ENCODE measurements around the gene THUMPD1.

The THUMPD1 gene

DNA sequence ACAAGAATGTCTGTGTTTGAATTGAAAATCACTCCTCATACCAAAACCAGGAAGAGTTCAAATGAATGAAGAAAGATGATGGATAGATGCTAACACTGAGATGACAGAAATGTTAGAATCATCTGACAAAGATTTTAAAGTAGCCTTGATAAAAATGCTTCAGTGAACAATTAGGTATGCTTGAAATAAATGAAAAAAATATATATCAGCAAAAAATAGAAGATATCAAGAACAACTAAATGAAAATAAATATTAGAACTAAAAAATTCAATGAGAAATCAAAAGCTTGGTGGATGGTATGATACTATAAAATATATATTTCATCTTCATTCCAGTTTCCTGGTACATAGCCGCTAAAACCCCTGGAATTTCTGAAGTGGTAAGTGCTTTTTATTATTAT is 13.6 kb upstream of the THUMPD1 start:
- Histone ChIP-seq H3K27me3 (no peaks in the 10 kb centered on the region), H3K36me3 (no peaks in the 10 kb centered on the region), H3K9me3 (no peaks in the 10 kb centered on the region), H3K4me3 (no peak overlapping the region), H3K27ac (no peak overlapping the region), H3K4me1 (no peaks in the 10 kb centered on the region)
- DNase-seq, result no peak
- intact Hi-C loops (cut with DNase I; ENCODE audit: low total_unique reads), result no loop called here
- TF ChIP-seq, protein P1, sequence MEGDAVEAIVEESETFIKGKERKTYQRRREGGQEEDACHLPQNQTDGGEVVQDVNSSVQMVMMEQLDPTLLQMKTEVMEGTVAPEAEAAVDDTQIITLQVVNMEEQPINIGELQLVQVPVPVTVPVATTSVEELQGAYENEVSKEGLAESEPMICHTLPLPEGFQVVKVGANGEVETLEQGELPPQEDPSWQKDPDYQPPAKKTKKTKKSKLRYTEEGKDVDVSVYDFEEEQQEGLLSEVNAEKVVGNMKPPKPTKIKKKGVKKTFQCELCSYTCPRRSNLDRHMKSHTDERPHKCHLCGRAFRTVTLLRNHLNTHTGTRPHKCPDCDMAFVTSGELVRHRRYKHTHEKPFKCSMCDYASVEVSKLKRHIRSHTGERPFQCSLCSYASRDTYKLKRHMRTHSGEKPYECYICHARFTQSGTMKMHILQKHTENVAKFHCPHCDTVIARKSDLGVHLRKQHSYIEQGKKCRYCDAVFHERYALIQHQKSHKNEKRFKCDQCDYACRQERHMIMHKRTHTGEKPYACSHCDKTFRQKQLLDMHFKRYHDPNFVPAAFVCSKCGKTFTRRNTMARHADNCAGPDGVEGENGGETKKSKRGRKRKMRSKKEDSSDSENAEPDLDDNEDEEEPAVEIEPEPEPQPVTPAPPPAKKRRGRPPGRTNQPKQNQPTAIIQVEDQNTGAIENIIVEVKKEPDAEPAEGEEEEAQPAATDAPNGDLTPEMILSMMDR (IDR thresholded peaks at IDR 0.05), result no peak

DNA sequence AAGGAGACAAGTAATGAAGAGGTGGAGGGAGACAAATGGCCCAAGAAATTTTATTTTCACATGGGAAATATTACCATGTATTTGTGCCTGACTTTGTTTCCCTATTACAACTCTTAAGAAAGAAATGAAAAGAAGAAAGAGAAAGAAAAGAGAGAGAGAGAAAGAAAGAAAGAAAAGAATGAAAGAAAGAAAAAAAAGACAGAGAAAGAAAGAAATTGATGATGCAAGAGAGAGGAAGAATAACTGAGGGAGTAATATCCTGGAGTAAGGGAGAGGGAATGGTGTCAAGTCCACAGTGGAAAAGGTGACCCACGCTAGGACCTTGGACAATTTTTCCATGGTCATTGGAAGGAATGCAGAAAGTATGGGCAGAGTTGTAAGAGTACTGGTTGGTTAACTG is 12.1 kb upstream of the THUMPD1 start:
- H3K9me3 ChIP-seq, result no peaks in the 10 kb centered on the region
- no peaks in the 10 kb centered on the region for H3K4me1 ChIP-seq
- H3K27me3 ChIP-seq, result no peaks in the 10 kb centered on the region
- intact Hi-C loops (cut with DNase I; ENCODE audit: low total_unique reads), result no loop called here
- H3K36me3 ChIP-seq, result no peaks in the 10 kb centered on the region
- DNase-seq, result no peak
- no peak overlapping the region for H3K27ac ChIP-seq
- H3K4me3 ChIP-seq, result no peak overlapping the region
- TF ChIP-seq, protein P1 (IDR thresholded peaks at IDR 0.05), result no peak

DNA sequence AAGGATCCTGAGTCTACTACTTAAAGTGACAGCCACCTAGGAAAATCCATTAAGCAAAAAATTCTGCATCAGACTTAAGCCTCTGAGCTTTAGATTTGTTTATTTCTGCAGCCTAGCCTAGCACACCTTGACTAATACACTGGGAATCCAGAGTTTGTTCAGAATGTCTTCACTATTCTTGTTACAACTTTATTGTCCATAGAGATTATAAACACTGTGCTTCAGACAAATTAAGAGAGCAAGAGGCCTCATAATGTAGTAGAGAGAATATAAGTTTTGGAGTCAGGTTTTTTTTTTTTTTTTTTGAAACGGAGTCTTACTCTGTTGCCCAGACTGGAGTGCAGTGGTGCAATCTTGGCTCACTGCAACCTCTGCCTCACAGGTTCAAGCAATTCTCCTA is 8.9 kb upstream of the THUMPD1 start:
- intact Hi-C loops (cut with DNase I; ENCODE audit: low total_unique reads), result no loop called here

DNA sequence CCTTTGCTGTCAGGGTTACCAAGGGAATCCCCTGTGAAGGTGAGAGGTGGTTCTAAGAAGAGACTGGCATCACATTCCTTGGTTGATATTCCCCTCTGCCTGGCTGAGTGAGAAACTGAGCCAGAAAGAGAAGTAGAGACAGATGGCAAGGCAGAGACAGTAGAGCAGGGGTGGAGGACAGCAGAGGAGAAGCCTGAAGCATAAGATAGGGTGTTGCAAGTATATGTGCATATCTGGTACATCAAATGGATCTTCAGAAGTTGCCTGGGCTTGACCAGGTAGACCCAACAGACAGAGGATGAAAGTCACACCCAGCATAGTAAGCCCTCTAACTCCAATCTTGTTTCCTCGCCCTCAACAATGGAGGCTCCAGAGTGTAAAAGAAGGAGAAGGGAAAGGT is 7.9 kb upstream of the THUMPD1 start:
- no peaks in the 10 kb centered on the region for H3K36me3 ChIP-seq
- TF ChIP-seq, protein P1 (IDR thresholded peaks at IDR 0.05), result no peak
- H3K27me3 ChIP-seq, result no peaks in the 10 kb centered on the region
- H3K27ac ChIP-seq, result no peak overlapping the region
- DNase-seq, result no peak
- no peak overlapping the region for H3K4me3 ChIP-seq
- no peaks in the 10 kb centered on the region for H3K4me1 ChIP-seq
- no peaks in the 10 kb centered on the region for H3K9me3 ChIP-seq
- intact Hi-C loops (cut with DNase I; ENCODE audit: low total_unique reads), result no loop called here

More for the DNA sequence above, 8.9 kb upstream of the THUMPD1 start:
- no peaks in the 10 kb centered on the region for H3K4me1 ChIP-seq
- H3K27ac ChIP-seq, result no peak overlapping the region
- H3K4me3 ChIP-seq, result no peak overlapping the region
- DNase-seq, result no peak
- H3K27me3 ChIP-seq, result no peaks in the 10 kb centered on the region
- no peaks in the 10 kb centered on the region for H3K9me3 ChIP-seq
- TF ChIP-seq, protein P1 (IDR thresholded peaks at IDR 0.05), result no peak
- no peaks in the 10 kb centered on the region for H3K36me3 ChIP-seq

DNA sequence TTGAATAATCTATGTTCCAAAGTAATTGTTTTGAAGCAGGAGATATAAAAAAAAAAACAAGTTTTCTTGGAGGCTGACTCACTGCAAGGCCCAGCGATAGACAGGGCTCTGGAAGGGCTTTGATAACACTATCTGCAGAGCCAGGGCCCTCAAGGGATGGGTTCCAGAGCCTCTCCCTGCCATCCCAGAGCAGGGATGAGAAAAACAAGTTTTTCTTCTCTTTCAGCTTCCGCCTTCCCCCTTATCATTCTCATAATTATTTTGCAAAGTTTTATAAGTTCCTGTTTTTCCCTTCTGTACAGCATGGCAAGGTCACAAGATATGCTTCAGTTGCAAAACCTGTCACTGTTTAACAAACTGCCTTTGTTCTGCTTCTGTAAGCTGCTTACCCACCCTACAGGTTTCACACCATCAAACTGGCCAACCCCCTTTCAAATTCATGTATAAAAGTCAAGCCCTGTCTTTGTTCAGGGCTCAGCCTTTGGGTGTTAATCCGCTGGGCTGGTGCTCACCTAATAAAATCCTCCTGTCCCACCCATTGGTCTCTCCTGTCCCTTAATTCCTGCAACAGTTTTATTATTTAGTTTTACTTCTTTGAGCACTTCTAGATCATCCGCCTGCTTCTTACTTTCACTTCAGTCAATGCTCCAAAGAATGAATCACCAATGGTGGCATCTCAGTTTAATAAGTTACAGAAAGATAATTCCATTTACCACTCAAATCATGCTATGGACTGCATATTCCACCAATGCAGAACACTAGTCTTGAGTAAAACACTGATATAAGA is 5.6 kb upstream of the THUMPD1 start:
- Histone ChIP-seq H3K4me3 (no peak overlapping the region), H3K27me3 (no peaks in the 10 kb centered on the region), H3K4me1 (no peaks in the 10 kb centered on the region), H3K36me3 (no peaks in the 10 kb centered on the region), H3K9me3 (no peaks in the 10 kb centered on the region), H3K27ac (no peak overlapping the region)
- DNase-seq, result no peak
- intact Hi-C loops (cut with DNase I; ENCODE audit: low total_unique reads), result no loop called here
- TF ChIP-seq, protein P1 (IDR thresholded peaks at IDR 0.05), result no peak

Measured in tibial artery (tissue), 4 donors.